HCT116 (cell line): Measurements from ENCODE around the gene BAIAP2. TPM values are rescaled to one million over a fixed set of nuclear protein-coding genes. Genes with fewer than 3 reads are reported as not detected.

ENCODE experiments used
- ATAC-seq: fragments of 200-7000 bp; cut with Tn5 transposase; 2 replicates; pipeline ENCODE4 v1.9.1; 2020; ENCODE audit warnings: mild to moderate bottlenecking, moderate library complexity
- BruUV-seq: library from RNA; stranded (reverse); fragments of 400-500 nt; replicated peaks from 2 replicates; lab custom pipeline; 2021; lab: Mats Ljungman, UMichigan
- CTCF ChIA-PET: fragments of 300-600 bp; sonication (Branson Sonifier 250); formaldehyde crosslinking; loops from one replicate; lab custom pipeline; 2021; ENCODE audit warnings: antibody characterized with exemption; lab: Charles Lee
- POLR2A ChIA-PET: fragments of 300-600, 350-600 bp; sonication (Branson Sonifier 250); formaldehyde crosslinking; loops from one replicate; lab custom pipeline; 2021; ENCODE audit warnings: antibody characterized with exemption; lab: Charles Lee
- RAD21 ChIA-PET, 2 experiments: fragments of 300-600 bp; sonication (Branson Sonifier 250); formaldehyde crosslinking; loops; one replicate each; lab custom pipeline; 2023; ENCODE audit warnings: low total read pairs in 2 of 2; ENCODE audit not compliant: uncharacterized antibody in 2 of 2, unreplicated experiment in 2 of 2, low non-redundant PET in 1 of 2; lab: Charles Lee
- DNase-seq: peaks from one replicate; pipeline ENCODE4 v3.0.0-alpha.2; 2010; ENCODE audit warnings: low read depth, low spot score
- H2AFZ ChIP-seq: fragments of 200-600 bp; shearing (Covaris generic), sonication (generic); 2 replicates; pipeline ENCODE4 v1.6.1; 2017; ENCODE audit warnings: low read depth, mixed run types, mixed read lengths, antibody characterized with exemption, low read length; ENCODE audit not compliant: poor library complexity, severe bottlenecking
- H3K27ac ChIP-seq: 2 replicates; pipeline ENCODE4 v1.5.1; 2012; ENCODE audit warnings: low read depth, low read length
- H3K27me3 ChIP-seq: fragments of 200-600 bp; sonication (generic); 2 replicates; pipeline ENCODE4 v1.6.1; 2016; ENCODE audit warnings: mixed run types, low read length, mixed read lengths; ENCODE audit not compliant: insufficient read depth
- H3K36me3 ChIP-seq, 2 experiments: fragments of 200-500 bp in 1 of 2; fragments of 200-600 bp in 1 of 2; sonication (Bioruptor generic) in 1 of 2; sonication (generic) in 1 of 2; 2 replicates each; pipeline versions ENCODE4 v1.5.1 to v1.6.1; 2014 to 2016; ENCODE audit warnings: low read length in 2 of 2, inconsistent platforms in 1 of 2, mixed read lengths in 1 of 2, mixed run types in 1 of 2; ENCODE audit not compliant: insufficient read depth in 2 of 2, control insufficient read depth in 1 of 2
- H3K4me1 ChIP-seq, 2 experiments: fragments of 200-600 bp in 1 of 2; sonication (generic) in 1 of 2; 2 replicates each; pipeline versions ENCODE4 v1.5.1 to v1.6.1; 2012 to 2017; ENCODE audit warnings: low read length in 2 of 2, inconsistent platforms in 1 of 2, mild to moderate bottlenecking in 1 of 2, mixed read lengths in 1 of 2, mixed run types in 1 of 2, moderate library complexity in 1 of 2; ENCODE audit not compliant: insufficient read depth in 2 of 2, control insufficient read depth in 1 of 2
- H3K4me2 ChIP-seq: fragments of 200-600 bp; sonication (generic); 2 replicates; pipeline ENCODE4 v1.6.1; 2017; ENCODE audit warnings: mixed run types, low read length, mixed read lengths
- H3K4me3 ChIP-seq, 2 experiments: fragments of 200-600 bp in 1 of 2; sonication (generic) in 1 of 2; replicated peaks in 1 of 2; 2 replicates each; pipeline ENCODE4 v1.5.1; 2011 to 2016; ENCODE audit warnings: low read length in 2 of 2, control low read depth in 1 of 2, low read depth in 1 of 2, mild to moderate bottlenecking in 1 of 2, mixed read lengths in 1 of 2, mixed run types in 1 of 2
- H3K79me2 ChIP-seq: fragments of 200-600 bp; sonication (generic); 2 replicates; pipeline ENCODE4 v1.6.1; 2017; ENCODE audit warnings: mild to moderate bottlenecking, mixed run types, low read length, moderate library complexity, mixed read lengths; ENCODE audit not compliant: insufficient read depth
- H3K9ac ChIP-seq: fragments of 200-600 bp; sonication (generic); 2 replicates; pipeline ENCODE4 v1.6.1; 2016; ENCODE audit warnings: low read length, mixed read lengths
- H3K9me2 ChIP-seq: fragments of 200-600 bp; sonication (generic), shearing (Covaris generic); 2 replicates; pipeline ENCODE4 v1.6.1; 2017; ENCODE audit warnings: mixed run types, mild to moderate bottlenecking, moderate library complexity; ENCODE audit not compliant: insufficient read depth
- H3K9me3 ChIP-seq, 2 experiments: fragments of 200-500 bp in 1 of 2; fragments of 200-600 bp in 1 of 2; sonication (Bioruptor generic) in 1 of 2; sonication (generic) in 1 of 2; 2 replicates each; pipeline ENCODE4 v1.6.1; 2014 to 2017; ENCODE audit warnings: low read length in 2 of 2, mixed read lengths in 2 of 2, inconsistent platforms in 1 of 2, low read depth in 1 of 2, mild to moderate bottlenecking in 1 of 2, mixed run types in 1 of 2, moderate library complexity in 1 of 2; ENCODE audit not compliant: control insufficient read depth in 1 of 2, insufficient read depth in 1 of 2
- H4K20me1 ChIP-seq: fragments of 200-600 bp; sonication (generic), shearing (Covaris generic); 2 replicates; pipeline ENCODE4 v1.6.1; 2017; ENCODE audit warnings: mixed run types, mild to moderate bottlenecking, moderate library complexity; ENCODE audit not compliant: insufficient read depth
- REST ChIP-seq: IDR thresholded peaks from 2 replicates; pipeline ENCODE4 v1.6.1; 2012; ENCODE audit warnings: low read depth
- SRF ChIP-seq: IDR thresholded peaks from 2 replicates; pipeline ENCODE4 v1.6.1; 2012; ENCODE audit warnings: low read depth
- TCF7L2 ChIP-seq: IDR thresholded peaks from 2 replicates; pipeline ENCODE4 v1.7.0; 2011; ENCODE audit warnings: borderline replicate concordance, inconsistent platforms; ENCODE audit not compliant: insufficient read depth, insufficient read length; ENCODE audit errors: extremely low read depth
- intact Hi-C: fragments of 100-400 bp; cut with micrococcal nuclease; formaldehyde crosslinking; loops from 2 replicates; pipeline ENCODE4 v1.10.0; 2022
- total RNA-seq: library from RNA; stranded (reverse); gene quantifications from one replicate; pipeline ENCODE4 v1.2.1, GENCODE V29; 2021; ENCODE audit not compliant: unreplicated experiment

The BAIAP2 gene
- total RNA-seq, 1 experiment from 2014 or later = 105 TPM

- RAD21 ChIA-PET = interaction anchor here in 1 of 2 experiments (0.9 to 1.3 kb wide), 3 partner anchors 53 to 113 kb away, joined by 3 read pairs; no protein-coding TSS in a partner anchor
- CTCF ChIA-PET = interaction anchor here (1.0 to 1.6 kb wide), 4 partner anchors 24 to 675 kb away, joined by 3 to 11 read pairs (median 6); no protein-coding TSS in a partner anchor
Observed at GRCh38 chr17:81102352-81102751, 67.4 kb downstream of the BAIAP2 start.

More at GRCh38 chr17:81102352-81102751, 67.4 kb downstream of the BAIAP2 start:
- BruUV-seq = no TSS peak
- ATAC-seq (no peak), DNase-seq (no peak)
- Histone ChIP-seq H3K4me1 (peaks cover 21 to 34% of the 10 kb centered on the region in 2 experiments), H3K4me3 (no peak overlapping the region), H3K9me2 (no peaks in the 10 kb centered on the region), H3K9ac (no peak overlapping the region), H3K79me2 (0 out of 2 replicates have a peak, but pooled peaks cover 3% of the 10 kb centered on the region), H3K4me2 (no peak overlapping the region), H3K36me3 (peaks cover 16 to 49% of the 10 kb centered on the region in 2 experiments; a peak in 3 of 4 replicates), H3K27me3 (no peaks in the 10 kb centered on the region), H4K20me1 (no peaks in the 10 kb centered on the region), H3K9me3 (no peaks in the 10 kb centered on the region), H3K27ac (no peak overlapping the region; the same call in 1 of the 2 replicates), H2AFZ (no peak overlapping the region)
- intact Hi-C loops = no loop called here
- POLR2A ChIA-PET = no interaction called here
- TF ChIP-seq REST = no peak
- no peak for TF ChIP-seq SRF
- TF ChIP-seq TCF7L2 = no peak
